Hindlimb muscle (tissue), 1 donor: ENCODE data around the gene MMP24OS. TPM values are rescaled to one million over a fixed set of nuclear protein-coding genes. Genes with fewer than 3 reads are reported as not detected.
A peak's percentile ranks its signal among the peaks of the same experiment; 100 is the strongest.

Experiments
- DNase-seq: peaks from one replicate; pipeline ENCODE4 v3.0.0-alpha.2; 2013
- polyA plus RNA-seq: library from polyadenylated mRNA; unstranded; fragments of 120-200 nt; gene quantifications from one replicate; pipeline ENCODE4 v1.2.1, GENCODE V29; 2013; ENCODE audit not compliant: insufficient read length

MMP24OS gene
- polyA plus RNA-seq, 1 donor: 29.2 TPM

- DNase-seq: no peak
Observed at GRCh38 chr20:35290887-35291417, 13.0 kb upstream of the MMP24OS start.

GRCh38 chr20:35290186-35290886, 12.4 kb upstream of the MMP24OS start:
- no peak for DNase-seq

- no peak for DNase-seq
Observed at GRCh38 chr20:35288325-35289060, 10.6 kb upstream of the MMP24OS start.

- DNase-seq: no peak
Observed at GRCh38 chr20:35287509-35288324, 9.8 kb upstream of the MMP24OS start.

GRCh38 chr20:35286899-35287508, 9.1 kb upstream of the MMP24OS start:
- no peak for DNase-seq

- no peak for DNase-seq
Observed at GRCh38 chr20:35286077-35286898, 8.4 kb upstream of the MMP24OS start.

GRCh38 chr20:35285806-35286076, 7.8 kb upstream of the MMP24OS start:
- DNase-seq: no peak

GRCh38 chr20:35284992-35285805, 7.3 kb upstream of the MMP24OS start:
- no peak for DNase-seq

GRCh38 chr20:35284267-35284991, 6.5 kb upstream of the MMP24OS start, which contains the start of gene EIF6:
Gene EIF6 (minus strand): TSS chr20:35284772. CDS start chr20:35284487, 285 bp downstream.
- DNase-seq: peak; percentile 90

- DNase-seq: no peak
Observed at GRCh38 chr20:35283441-35284266, 5.7 kb upstream of the MMP24OS start.

- no peak for DNase-seq
Observed at GRCh38 chr20:35281506-35282101, 3.7 kb upstream of the MMP24OS start.

GRCh38 chr20:35280523-35280922, 2.6 kb upstream of the MMP24OS start:
- DNase-seq: no peak

- DNase-seq: no peak
Observed at GRCh38 chr20:35279533-35280174, 1.7 kb upstream of the MMP24OS start.

GRCh38 chr20:35279040-35279439, 1.1 kb upstream of the MMP24OS start:
- no peak for DNase-seq

- no peak for DNase-seq
Observed at GRCh38 chr20:35277127-35277526, 795 bp downstream of the MMP24OS start.

- no peak for DNase-seq
Observed at GRCh38 chr20:35276408-35276807, 1.5 kb downstream of the MMP24OS start.

- no peak for DNase-seq
Observed at GRCh38 chr20:35275741-35276251, 2.1 kb downstream of the MMP24OS start.
